HL-60 (cell line): ENCODE results near the gene LMOD1.

Experiments used
- CTCF ChIP-seq: IDR thresholded peaks from one replicate; pipeline ENCODE4 v1.5.1; 2011; ENCODE audit warnings: low read length, control low read depth, inconsistent platforms; ENCODE audit not compliant: insufficient read depth
- GABPA ChIP-seq: IDR thresholded peaks from 2 replicates; pipeline ENCODE4 v1.6.1; 2012; ENCODE audit warnings: low read depth
- POLR2AphosphoS5 ChIP-seq: IDR thresholded peaks from 2 replicates; pipeline ENCODE4 v1.6.1; 2012; ENCODE audit warnings: low read depth
- REST ChIP-seq: IDR thresholded peaks from 2 replicates; pipeline ENCODE4 v1.6.1; 2012; ENCODE audit warnings: low read depth; ENCODE audit not compliant: insufficient replicate concordance

- no peak for TF ChIP-seq CTCF
- TF ChIP-seq POLR2AphosphoS5, result no peak
- no peak for TF ChIP-seq REST
- TF ChIP-seq GABPA, result no peak
Measured at GRCh38 chr1:201894343-201895119, 51.8 kb downstream of the LMOD1 start.
